HEK293 (cell line): ENCODE data around the gene TMC6.
A peak's percentile ranks its signal among the peaks of the same experiment; 100 is the strongest.
"Not testable (repeated sequence)": the region's sequence is repeated elsewhere in the genome, so short reads cannot be mapped to it uniquely, and the experiment has no call there.

Source experiments
- CTCF ChIA-PET: fragments of 350-600 bp; formaldehyde crosslinking; extraction: SDS; loops from one replicate; lab custom pipeline; 2021; ENCODE audit warnings: antibody characterized with exemption; lab: Yijun Ruan, JAX
- POLR2A ChIA-PET: fragments of 300-600 bp; formaldehyde crosslinking; extraction: SDS; loops from one replicate; lab custom pipeline; 2020; ENCODE audit warnings: antibody characterized with exemption, inconsistent platforms; lab: Yijun Ruan, JAX
- H3K27ac ChIP-seq: fragments of 200-500 bp; sonication (Bioruptor generic); 2 replicates; pipeline ENCODE4 v1.5.1; 2014; ENCODE audit warnings: low read depth, low read length, control low read depth, inconsistent platforms; ENCODE audit errors: extremely low read depth
- H3K36me3 ChIP-seq, 2 experiments: fragments of 200-500 bp in 1 of 2; sonication (Bioruptor generic) in 1 of 2; 1 replicate in 1 of 2; 2 replicates in 1 of 2; pipeline ENCODE4 v1.5.1; 2014 to 2017; ENCODE audit warnings: inconsistent platforms in 2 of 2, low read length in 2 of 2; ENCODE audit not compliant: control insufficient read depth in 2 of 2, insufficient read depth in 1 of 2
- H3K4me1 ChIP-seq: fragments of 200-500 bp; sonication (Bioruptor generic); 2 replicates; pipeline ENCODE4 v1.5.1; 2014; ENCODE audit warnings: mild to moderate bottlenecking, low read length, inconsistent platforms; ENCODE audit not compliant: control insufficient read depth, insufficient read depth
- H3K4me3 ChIP-seq: 2 replicates; pipeline ENCODE4 v1.5.1; 2011; ENCODE audit warnings: low read depth, mild to moderate bottlenecking, control low read depth, low read length, moderate library complexity
- H3K9me3 ChIP-seq: fragments of 200-500 bp; sonication (Bioruptor generic); 2 replicates; pipeline ENCODE4 v1.5.1; 2014; ENCODE audit warnings: low read depth, low read length, inconsistent platforms; ENCODE audit not compliant: control insufficient read depth, insufficient read depth
- MYNN ChIP-seq: fragments of 450-650 bp; formaldehyde crosslinking; IDR thresholded peaks from 2 replicates; pipeline ENCODE4 v1.5.1; 2016; ENCODE audit warnings: missing biosample characterization, missing genetic modification characterization, borderline replicate concordance
- ZIC2 ChIP-seq: fragments of 450-650 bp; formaldehyde crosslinking; IDR thresholded peaks from 2 replicates; pipeline ENCODE4 v1.5.1; 2016; ENCODE audit warnings: missing biosample characterization, missing genetic modification characterization
- ZNF157 ChIP-seq: fragments of 450-650 bp; formaldehyde crosslinking; IDR thresholded peaks from 2 replicates; pipeline ENCODE4 v1.5.1; 2016; ENCODE audit warnings: missing biosample characterization, missing genetic modification characterization
- ZNF335 ChIP-seq: fragments of 450-650 bp; formaldehyde crosslinking; conservative IDR thresholded peaks from 2 replicates; pipeline ENCODE4 v1.5.1; 2016; ENCODE audit warnings: missing biosample characterization, missing genetic modification characterization
- ZNF394 ChIP-seq: fragments of 450-650 bp; formaldehyde crosslinking; IDR thresholded peaks from 2 replicates; pipeline ENCODE4 v1.5.1; 2016; ENCODE audit warnings: missing biosample characterization, missing genetic modification characterization, mild to moderate bottlenecking, moderate library complexity, borderline replicate concordance
- ZNF473 ChIP-seq: fragments of 450-650 bp; formaldehyde crosslinking; IDR thresholded peaks from 2 replicates; pipeline ENCODE4 v1.5.1; 2017; ENCODE audit warnings: missing biosample characterization, missing genetic modification characterization
- ZNF585B ChIP-seq: fragments of 450-650 bp; formaldehyde crosslinking; IDR thresholded peaks from 2 replicates; pipeline ENCODE4 v1.5.1; 2016; ENCODE audit warnings: missing biosample characterization, missing genetic modification characterization
- ZNF629 ChIP-seq: fragments of 450-650 bp; formaldehyde crosslinking; IDR thresholded peaks from 2 replicates; pipeline ENCODE4 v1.5.1; 2017; ENCODE audit warnings: missing biosample characterization, missing genetic modification characterization
- ZNF776 ChIP-seq: fragments of 450-650 bp; formaldehyde crosslinking; IDR thresholded peaks from 2 replicates; pipeline ENCODE4 v1.5.0; 2017; ENCODE audit warnings: missing biosample characterization, missing genetic modification characterization, borderline replicate concordance
- ZNF785 ChIP-seq: fragments of 450-650 bp; formaldehyde crosslinking; IDR thresholded peaks from 2 replicates; pipeline ENCODE4 v1.5.1; 2016; ENCODE audit warnings: missing biosample characterization, missing genetic modification characterization
- ZNF837 ChIP-seq: fragments of 450-650 bp; formaldehyde crosslinking; IDR thresholded peaks from 2 replicates; pipeline ENCODE4 v1.5.1; 2016; ENCODE audit warnings: missing biosample characterization, missing genetic modification characterization
- TF ChIP-seq, protein P1 (sequence below): fragments of 450-650 bp; formaldehyde crosslinking; IDR thresholded peaks from 2 replicates; pipeline ENCODE4 v1.5.1; 2017; ENCODE audit warnings: missing biosample characterization, missing genetic modification characterization
- TF ChIP-seq, protein P2 (sequence below): fragments of 450-650 bp; formaldehyde crosslinking; IDR thresholded peaks from 2 replicates; pipeline ENCODE4 v1.5.1; 2016; ENCODE audit warnings: missing biosample characterization, missing genetic modification characterization

TMC6 gene

DNA sequence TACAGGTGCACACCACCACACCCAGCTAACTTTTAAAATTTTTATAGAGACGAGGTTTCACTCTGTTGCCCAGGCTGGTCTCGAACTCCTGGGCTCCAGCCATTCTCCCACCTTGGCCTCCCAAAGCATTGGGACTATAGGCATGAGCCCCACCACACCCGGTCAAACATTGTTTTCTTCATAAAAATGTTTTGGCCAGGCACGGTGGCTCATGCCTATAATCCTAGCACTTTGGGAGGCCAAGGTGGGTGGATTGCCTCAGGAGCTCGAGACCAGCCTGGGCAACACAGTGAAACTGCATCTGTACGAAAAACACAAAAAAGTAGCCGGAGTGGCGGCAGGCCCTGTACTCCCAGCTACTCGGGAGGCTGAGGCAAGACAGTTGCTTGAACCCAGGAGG is 12.1 kb downstream of the TMC6 start (continued):
- TF ChIP-seq ZNF629 (tag by site-specific recombination) (no peak), MYNN (tag by site-specific recombination) (no peak), ZNF837 (tag by site-specific recombination) (no peak), ZNF776 (tag by site-specific recombination) (no peak), ZNF394 (tag by site-specific recombination) (no peak), ZNF585B (no peak), ZNF335 (tag by site-specific recombination) (no peak), ZNF473 (no peak), ZNF785 (tag by site-specific recombination) (no peak)
- TF ChIP-seq, protein P1, sequence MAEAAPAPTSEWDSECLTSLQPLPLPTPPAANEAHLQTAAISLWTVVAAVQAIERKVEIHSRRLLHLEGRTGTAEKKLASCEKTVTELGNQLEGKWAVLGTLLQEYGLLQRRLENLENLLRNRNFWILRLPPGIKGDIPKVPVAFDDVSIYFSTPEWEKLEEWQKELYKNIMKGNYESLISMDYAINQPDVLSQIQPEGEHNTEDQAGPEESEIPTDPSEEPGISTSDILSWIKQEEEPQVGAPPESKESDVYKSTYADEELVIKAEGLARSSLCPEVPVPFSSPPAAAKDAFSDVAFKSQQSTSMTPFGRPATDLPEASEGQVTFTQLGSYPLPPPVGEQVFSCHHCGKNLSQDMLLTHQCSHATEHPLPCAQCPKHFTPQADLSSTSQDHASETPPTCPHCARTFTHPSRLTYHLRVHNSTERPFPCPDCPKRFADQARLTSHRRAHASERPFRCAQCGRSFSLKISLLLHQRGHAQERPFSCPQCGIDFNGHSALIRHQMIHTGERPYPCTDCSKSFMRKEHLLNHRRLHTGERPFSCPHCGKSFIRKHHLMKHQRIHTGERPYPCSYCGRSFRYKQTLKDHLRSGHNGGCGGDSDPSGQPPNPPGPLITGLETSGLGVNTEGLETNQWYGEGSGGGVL (tag by site-specific recombination): no peak

DNA sequence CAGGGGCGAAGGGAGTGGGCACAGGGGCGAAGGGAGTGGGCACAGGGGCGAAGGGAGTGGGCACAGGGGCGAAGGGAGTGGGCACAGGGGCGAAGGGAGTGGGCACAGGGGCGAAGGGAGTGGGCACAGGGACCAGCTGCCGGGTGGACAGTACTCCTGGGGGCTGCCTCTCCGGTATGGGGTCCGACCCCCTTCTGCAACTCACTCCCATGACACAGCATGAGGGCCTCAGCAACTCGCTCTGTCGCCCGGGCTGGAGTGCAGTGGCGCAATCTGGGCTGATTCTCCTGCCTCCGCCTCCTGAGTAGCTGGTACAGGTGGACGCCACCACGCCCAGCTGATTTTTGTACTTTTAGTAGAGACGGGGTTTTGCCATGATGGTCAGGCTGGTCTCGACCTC is 12.8 kb downstream of the TMC6 start:
- ChIA-PET POLR2A (interaction anchor here (0.8 to 2.3 kb wide), 2 partner anchors 24 to 71 kb away, joined by 3 to 6 read pairs; partner anchors contain the start of genes AFMID and TK1), CTCF (interaction anchor here (0.5 to 5.3 kb wide), 13 partner anchors 9 to 595 kb away, joined by 3 to 53 read pairs (median 4); no protein-coding TSS in a partner anchor)
- not testable (repeated sequence) for H3K4me3 ChIP-seq, H3K36me3 ChIP-seq, H3K27ac ChIP-seq, H3K4me1 ChIP-seq, H3K9me3 ChIP-seq

DNA sequence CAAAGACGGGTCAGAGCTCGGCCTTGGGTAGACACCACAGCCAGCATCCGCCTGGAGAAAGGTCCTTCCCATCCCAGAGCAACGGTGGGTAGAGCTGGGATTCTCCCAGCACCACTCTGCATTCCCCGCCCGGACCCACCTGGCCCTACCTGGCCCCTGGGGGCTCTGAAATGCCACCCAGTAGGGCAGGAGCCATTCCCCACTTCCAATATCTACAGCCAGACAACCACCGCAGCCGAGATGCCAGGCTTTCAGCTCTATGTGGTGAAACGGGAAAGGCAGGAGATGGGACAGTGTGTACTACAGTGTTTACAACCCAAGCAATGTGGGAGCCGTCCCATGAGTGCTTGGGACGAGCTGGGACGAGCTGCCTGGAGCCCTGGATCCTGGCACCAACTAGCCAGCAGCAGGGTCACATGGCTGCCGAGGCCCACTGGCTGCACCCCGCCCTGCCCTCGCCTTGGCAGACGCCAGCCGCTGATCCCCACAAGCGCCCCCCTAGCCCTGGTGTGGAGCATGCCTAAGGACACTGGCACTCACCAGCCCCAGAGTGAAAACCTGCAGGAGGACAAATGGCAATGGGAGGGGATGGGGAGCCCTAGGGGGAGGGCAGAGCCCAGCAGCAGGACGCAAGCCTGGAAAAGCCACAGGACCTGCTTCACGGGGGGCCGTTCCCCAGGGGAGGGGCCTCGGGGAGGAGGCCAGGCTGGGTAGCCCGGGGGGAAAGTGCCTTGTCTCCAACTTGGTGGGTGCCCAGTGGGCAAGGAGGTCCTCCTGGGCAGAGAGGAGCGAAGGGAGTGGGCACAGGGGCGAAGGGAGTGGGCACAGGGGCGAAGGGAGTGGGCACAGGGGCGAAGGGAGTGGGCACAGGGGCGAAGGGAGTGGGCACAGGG is 13.5 kb downstream of the TMC6 start:
- Histone ChIP-seq H3K9me3 (no peaks in the 10 kb centered on the region), H3K36me3 (no peaks in the 10 kb centered on the region; a peak in 1 of 3 replicates), H3K27ac (no peak overlapping the region), H3K4me3 (no peak overlapping the region), H3K4me1 (no peaks in the 10 kb centered on the region)
- ChIA-PET CTCF (interaction anchor here (0.7 to 5.3 kb wide), 13 partner anchors 12 to 135 kb away, joined by 3 to 53 read pairs (median 4); partner anchors contain the start of genes AFMID and TK1), POLR2A (interaction anchor here (0.8 to 2.3 kb wide), 4 partner anchors 9 to 157 kb away, joined by 3 to 6 read pairs (median 4); partner anchors contain the start of genes AFMID, TK1 and TNRC6C)
- peak; percentile 79 for TF ChIP-seq ZIC2 (tag by site-specific recombination)
- no peak for TF ChIP-seq ZNF157 (tag by site-specific recombination)

DNA sequence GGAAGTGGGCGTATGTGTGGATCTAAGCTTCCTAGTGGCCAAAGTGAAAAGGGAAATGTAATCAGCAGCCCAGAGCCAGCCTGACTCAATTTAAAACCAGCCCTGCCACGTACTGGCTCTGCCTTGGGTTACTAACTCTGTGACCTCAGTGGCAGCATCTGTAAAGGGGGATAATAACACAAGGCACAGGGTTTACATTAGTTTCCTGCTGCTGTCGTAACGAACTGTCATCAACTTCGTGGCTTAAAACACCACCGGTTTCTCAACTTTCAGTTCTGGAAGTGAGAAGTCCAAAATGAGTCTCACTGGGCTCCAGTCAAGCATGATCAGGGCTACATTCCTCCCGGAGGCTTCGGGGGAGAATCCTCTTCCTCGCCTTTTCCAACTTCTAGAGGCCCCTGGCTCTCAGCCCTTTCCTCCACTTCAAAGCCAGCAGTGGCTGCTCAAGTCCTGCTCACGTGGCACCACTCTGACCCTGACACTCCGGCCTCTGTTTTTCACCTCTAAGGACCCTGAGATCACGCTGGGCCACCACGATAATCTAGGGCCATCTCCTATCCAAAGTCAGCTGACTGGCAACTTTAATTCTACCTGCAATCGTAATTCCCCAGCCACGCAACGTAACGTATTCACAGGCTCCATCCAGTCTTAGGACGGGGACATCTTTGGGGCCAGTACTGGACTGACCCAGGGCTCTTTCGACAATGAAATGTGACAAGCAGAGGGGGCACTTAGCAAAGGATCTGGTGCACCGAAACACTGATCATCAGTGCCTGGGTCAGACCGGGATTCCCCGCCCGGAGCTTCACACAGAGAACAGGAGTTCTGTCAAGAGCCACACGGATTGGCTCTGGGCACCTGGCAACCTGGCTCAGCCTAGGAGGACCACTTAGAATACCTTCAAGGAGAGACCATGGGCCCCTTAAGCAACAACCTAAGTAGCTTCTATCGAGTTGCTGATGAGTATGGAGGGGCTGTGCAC is 14.5 kb downstream of the TMC6 start:
- TF ChIP-seq, protein P2, sequence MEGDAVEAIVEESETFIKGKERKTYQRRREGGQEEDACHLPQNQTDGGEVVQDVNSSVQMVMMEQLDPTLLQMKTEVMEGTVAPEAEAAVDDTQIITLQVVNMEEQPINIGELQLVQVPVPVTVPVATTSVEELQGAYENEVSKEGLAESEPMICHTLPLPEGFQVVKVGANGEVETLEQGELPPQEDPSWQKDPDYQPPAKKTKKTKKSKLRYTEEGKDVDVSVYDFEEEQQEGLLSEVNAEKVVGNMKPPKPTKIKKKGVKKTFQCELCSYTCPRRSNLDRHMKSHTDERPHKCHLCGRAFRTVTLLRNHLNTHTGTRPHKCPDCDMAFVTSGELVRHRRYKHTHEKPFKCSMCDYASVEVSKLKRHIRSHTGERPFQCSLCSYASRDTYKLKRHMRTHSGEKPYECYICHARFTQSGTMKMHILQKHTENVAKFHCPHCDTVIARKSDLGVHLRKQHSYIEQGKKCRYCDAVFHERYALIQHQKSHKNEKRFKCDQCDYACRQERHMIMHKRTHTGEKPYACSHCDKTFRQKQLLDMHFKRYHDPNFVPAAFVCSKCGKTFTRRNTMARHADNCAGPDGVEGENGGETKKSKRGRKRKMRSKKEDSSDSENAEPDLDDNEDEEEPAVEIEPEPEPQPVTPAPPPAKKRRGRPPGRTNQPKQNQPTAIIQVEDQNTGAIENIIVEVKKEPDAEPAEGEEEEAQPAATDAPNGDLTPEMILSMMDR: no peak
- POLR2A ChIA-PET: interaction anchor here (0.8 to 2.3 kb wide), 3 partner anchors 61 to 156 kb away, joined by 3 to 6 read pairs (median 4); partner anchors contain the start of genes AFMID, TK1 and TNRC6C

More for the DNA sequence above, 14.5 kb downstream of the TMC6 start:
- Histone ChIP-seq H3K27ac (no peak overlapping the region), H3K36me3 (no peaks in the 10 kb centered on the region), H3K4me3 (no peak overlapping the region), H3K9me3 (no peaks in the 10 kb centered on the region), H3K4me1 (no peaks in the 10 kb centered on the region)
- CTCF ChIA-PET: interaction anchor here (0.7 to 5.3 kb wide), 19 partner anchors 11 to 1143 kb away, joined by 3 to 53 read pairs (median 7); partner anchors contain the start of genes AFMID, TK1 and TMC6
